Adrenal gland (tissue), 5 donors: ENCODE measurements around the gene PTPRN2.

ENCODE experiments used
- CTCF ChIP-seq, 6 experiments: fragments of 450-650 bp in 4 of 6; fragments of 200-600 bp in 2 of 6; sonication (generic) in 1 of 6; IDR thresholded peaks; 1 replicate in 5 of 6; 2 replicates in 1 of 6; pipeline versions ENCODE4 v1.5.1 to v1.8.0; 2016 to 2021; ENCODE audit warnings: antibody characterized with exemption in 6 of 6, mild to moderate bottlenecking in 2 of 6, moderate library complexity in 1 of 6
- POLR2A ChIP-seq, 2 donors: fragments of 450-650 bp; IDR thresholded peaks; one replicate each; pipeline ENCODE4 v1.6.1; 2017; ENCODE audit warnings: antibody characterized with exemption in 2 of 2, mild to moderate bottlenecking in 2 of 2, moderate library complexity in 1 of 2
- donor health status: DM: no; HTN: no; CAD: no.

GRCh38 chr7:157682064-157682945, 905.3 kb downstream of the PTPRN2 start:
- TF ChIP-seq CTCF (IDR thresholded peaks at IDR 0.05) = no peak
- TF ChIP-seq POLR2A (IDR thresholded peaks at IDR 0.05) = no peak
